Measurements from ENCODE around the gene SPATA25.

SPATA25 gene

GRCh38 chr20:45866454-45866853 is 21.0 kb downstream of the SPATA25 start:
- H3K56ac ChIP-seq (ENCODE audit: low read length): no peak overlapping the region
- H3K4me1 ChIP-seq (ENCODE audit: control insufficient read depth, low read depth, low read length): no peaks in the 10 kb centered on the region
- no CpG with 5 or more reads among the region's 5 CpGs for WGBS (ENCODE audit: extremely low coverage, insufficient coverage, low lambda C conversion rate)

GRCh38 chr20:45863543-45864470 is 23.6 kb downstream of the SPATA25 start:
- Histone ChIP-seq H2BK120ac (ENCODE audit: low read depth, low read length) (no peak overlapping the region), H3K79me1 (ENCODE audit: low read length) (no peaks in the 10 kb centered on the region), H3K4me1 (ENCODE audit: control insufficient read depth, low read depth, low read length) (no peaks in the 10 kb centered on the region), H2BK5ac (ENCODE audit: low read length) (no peak overlapping the region), H4K8ac (ENCODE audit: low read depth, low read length) (no peak overlapping the region), H3K9ac (ENCODE audit: low read length) (no peak overlapping the region), H4K5ac (ENCODE audit: low read length) (no peak overlapping the region), H3K27me3 (ENCODE audit: insufficient read depth, low read length, poor library complexity) (no peaks in the 10 kb centered on the region), H2BK15ac (replicated peaks; ENCODE audit: low read depth) (no peak overlapping the region), H3K56ac (ENCODE audit: low read length) (no peak overlapping the region), H2AK5ac (ENCODE audit: low read length) (no peak overlapping the region), H3K4me3 (ENCODE audit: low read length) (no peak overlapping the region), H3K36me3 (ENCODE audit: control insufficient read depth, insufficient read depth, low read length) (no peaks in the 10 kb centered on the region), H3K79me2 (ENCODE audit: control insufficient read depth, insufficient read depth, low read length) (no peaks in the 10 kb centered on the region), H3K27ac (ENCODE audit: low read depth, low read length) (no peak overlapping the region), H3K23ac (ENCODE audit: low read length) (no peak overlapping the region), H3K4me2 (ENCODE audit: low read length) (no peak overlapping the region), H3K18ac (ENCODE audit: low read length) (no peak overlapping the region), H3K4ac (ENCODE audit: low read depth, low read length) (no peak overlapping the region)
- no CpG with 5 or more reads among the region's 7 CpGs for WGBS (ENCODE audit: extremely low coverage, insufficient coverage, low lambda C conversion rate)
- no peak for DNase-seq

More at GRCh38 chr20:45866454-45866853, 21.0 kb downstream of the SPATA25 start:
- no peaks in the 10 kb centered on the region for H3K79me2 ChIP-seq (ENCODE audit: control insufficient read depth, insufficient read depth, low read length)
- H3K4me2 ChIP-seq (ENCODE audit: low read length): no peak overlapping the region
- H3K18ac ChIP-seq (ENCODE audit: low read length): no peak overlapping the region
- no peaks in the 10 kb centered on the region for H3K79me1 ChIP-seq (ENCODE audit: low read length)
- DNase-seq: no peak
- no peak overlapping the region for H2BK5ac ChIP-seq (ENCODE audit: low read length)
- no peak overlapping the region for H3K9ac ChIP-seq (ENCODE audit: low read length)
- no peaks in the 10 kb centered on the region for H3K27me3 ChIP-seq (ENCODE audit: insufficient read depth, low read length, poor library complexity)
- no peak overlapping the region for H3K23ac ChIP-seq (ENCODE audit: low read length)
- no peak overlapping the region for H4K8ac ChIP-seq (ENCODE audit: low read depth, low read length)
- no peak overlapping the region for H3K27ac ChIP-seq (ENCODE audit: low read depth, low read length)
- H3K4ac ChIP-seq (ENCODE audit: low read depth, low read length): no peak overlapping the region
- no peak overlapping the region for H3K4me3 ChIP-seq (ENCODE audit: low read length)
- no peak overlapping the region for H2BK120ac ChIP-seq (ENCODE audit: low read depth, low read length)
- H3K36me3 ChIP-seq (ENCODE audit: control insufficient read depth, insufficient read depth, low read length): no peaks in the 10 kb centered on the region
- H2AK5ac ChIP-seq (ENCODE audit: low read length): no peak overlapping the region
- H4K5ac ChIP-seq (ENCODE audit: low read length): no peak overlapping the region
- H2BK15ac ChIP-seq (replicated peaks; ENCODE audit: low read depth): no peak overlapping the region

- WGBS (ENCODE audit: extremely low coverage, insufficient coverage, low lambda C conversion rate): no CpG with 5 or more reads among the region's 7 CpGs
- H3K9ac ChIP-seq (ENCODE audit: low read length): no peak overlapping the region
- H3K4me1 ChIP-seq (ENCODE audit: control insufficient read depth, low read depth, low read length): no peaks in the 10 kb centered on the region
- no peaks in the 10 kb centered on the region for H3K27me3 ChIP-seq (ENCODE audit: insufficient read depth, low read length, poor library complexity)
- H3K56ac ChIP-seq (ENCODE audit: low read length): no peak overlapping the region
- H3K18ac ChIP-seq (ENCODE audit: low read length): no peak overlapping the region
- no peak overlapping the region for H3K4me3 ChIP-seq (ENCODE audit: low read length)
- H2BK15ac ChIP-seq (replicated peaks; ENCODE audit: low read depth): no peak overlapping the region
- no peak overlapping the region for H2AK5ac ChIP-seq (ENCODE audit: low read length)
- no peak overlapping the region for H3K4me2 ChIP-seq (ENCODE audit: low read length)
- H4K5ac ChIP-seq (ENCODE audit: low read length): no peak overlapping the region
- no peak overlapping the region for H4K8ac ChIP-seq (ENCODE audit: low read depth, low read length)
- peaks cover 3% of the 10 kb centered on the region for H3K79me1 ChIP-seq (ENCODE audit: low read length)
- no peaks in the 10 kb centered on the region for H3K36me3 ChIP-seq (ENCODE audit: control insufficient read depth, insufficient read depth, low read length)
- no peak overlapping the region for H3K4ac ChIP-seq (ENCODE audit: low read depth, low read length)
- H3K27ac ChIP-seq (ENCODE audit: low read depth, low read length): no peak overlapping the region
- no peak for DNase-seq
- H3K23ac ChIP-seq (ENCODE audit: low read length): no peak overlapping the region
- no peak overlapping the region for H2BK120ac ChIP-seq (ENCODE audit: low read depth, low read length)
- H3K79me2 ChIP-seq (ENCODE audit: control insufficient read depth, insufficient read depth, low read length): peaks cover 2% of the 10 kb centered on the region
- H2BK5ac ChIP-seq (ENCODE audit: low read length): no peak overlapping the region
Measured at GRCh38 chr20:45861221-45862075, 26.0 kb downstream of the SPATA25 start.

GRCh38 chr20:45860560-45861220 is 26.7 kb downstream of the SPATA25 start:
- Histone ChIP-seq H2BK15ac (replicated peaks; ENCODE audit: low read depth) (no peak overlapping the region), H3K4ac (ENCODE audit: low read depth, low read length) (no peak overlapping the region), H2BK120ac (ENCODE audit: low read depth, low read length) (no peak overlapping the region), H3K23ac (ENCODE audit: low read length) (no peak overlapping the region), H4K8ac (ENCODE audit: low read depth, low read length) (no peak overlapping the region), H3K79me1 (ENCODE audit: low read length) (peaks cover 3% of the 10 kb centered on the region), H2BK5ac (ENCODE audit: low read length) (no peak overlapping the region), H3K4me1 (ENCODE audit: control insufficient read depth, low read depth, low read length) (no peaks in the 10 kb centered on the region), H3K27me3 (ENCODE audit: insufficient read depth, low read length, poor library complexity) (no peaks in the 10 kb centered on the region), H3K56ac (ENCODE audit: low read length) (no peak overlapping the region), H3K27ac (ENCODE audit: low read depth, low read length) (no peak overlapping the region), H2AK5ac (ENCODE audit: low read length) (no peak overlapping the region), H3K36me3 (ENCODE audit: control insufficient read depth, insufficient read depth, low read length) (no peaks in the 10 kb centered on the region), H3K18ac (ENCODE audit: low read length) (no peak overlapping the region), H3K79me2 (ENCODE audit: control insufficient read depth, insufficient read depth, low read length) (peaks cover 2% of the 10 kb centered on the region), H4K5ac (ENCODE audit: low read length) (no peak overlapping the region), H3K4me3 (ENCODE audit: low read length) (no peak overlapping the region), H3K9ac (ENCODE audit: low read length) (no peak overlapping the region), H3K4me2 (ENCODE audit: low read length) (no peak overlapping the region)
- WGBS (ENCODE audit: extremely low coverage, insufficient coverage, low lambda C conversion rate): no CpG with 5 or more reads among the region's 7 CpGs
- DNase-seq: no peak

- H3K18ac ChIP-seq (ENCODE audit: low read length): no peak overlapping the region
- H4K8ac ChIP-seq (ENCODE audit: low read depth, low read length): no peak overlapping the region
- no peak overlapping the region for H4K5ac ChIP-seq (ENCODE audit: low read length)
- H3K56ac ChIP-seq (ENCODE audit: low read length): no peak overlapping the region
- no peak overlapping the region for H3K4me3 ChIP-seq (ENCODE audit: low read length)
- no peaks in the 10 kb centered on the region for H3K36me3 ChIP-seq (ENCODE audit: control insufficient read depth, insufficient read depth, low read length)
- H3K79me2 ChIP-seq (ENCODE audit: control insufficient read depth, insufficient read depth, low read length): peaks cover 2% of the 10 kb centered on the region
- no peak overlapping the region for H3K23ac ChIP-seq (ENCODE audit: low read length)
- no peak overlapping the region for H3K27ac ChIP-seq (ENCODE audit: low read depth, low read length)
- peaks cover 3% of the 10 kb centered on the region for H3K79me1 ChIP-seq (ENCODE audit: low read length)
- no peak overlapping the region for H2BK120ac ChIP-seq (ENCODE audit: low read depth, low read length)
- WGBS (ENCODE audit: extremely low coverage, insufficient coverage, low lambda C conversion rate): no CpG with 5 or more reads among the region's 5 CpGs
- no peaks in the 10 kb centered on the region for H3K27me3 ChIP-seq (ENCODE audit: insufficient read depth, low read length, poor library complexity)
- no peak overlapping the region for H3K4ac ChIP-seq (ENCODE audit: low read depth, low read length)
- no peak overlapping the region for H2BK5ac ChIP-seq (ENCODE audit: low read length)
- H3K4me2 ChIP-seq (ENCODE audit: low read length): no peak overlapping the region
- H2AK5ac ChIP-seq (ENCODE audit: low read length): no peak overlapping the region
- H3K9ac ChIP-seq (ENCODE audit: low read length): no peak overlapping the region
- no peak for DNase-seq
- no peak overlapping the region for H2BK15ac ChIP-seq (replicated peaks; ENCODE audit: low read depth)
- no peaks in the 10 kb centered on the region for H3K4me1 ChIP-seq (ENCODE audit: control insufficient read depth, low read depth, low read length)
Measured at GRCh38 chr20:45859916-45860315, 27.5 kb downstream of the SPATA25 start.

All from mesendoderm (in vitro differentiated cells).